Fibroblast of lung (primary cell): ENCODE results near the gene ACCS. TPM values are rescaled to one million over a fixed set of nuclear protein-coding genes. Genes with fewer than 3 reads are reported as not detected.

Source experiments
- DNase-seq, 2 donors: peaks; one replicate each; pipeline versions ENCODE4 v3.0.0 to v3.0.0-alpha.2; 2010; ENCODE audit warnings: low read depth in 2 of 2
- H2AFZ ChIP-seq: 2 replicates; pipeline ENCODE4 v1.5.1; 2012; ENCODE audit warnings: low read length, control low read depth, inconsistent platforms
- H3K27ac ChIP-seq: 2 replicates; pipeline ENCODE4 v1.5.1; 2011; ENCODE audit warnings: low read length, control low read depth; ENCODE audit not compliant: insufficient read depth
- H3K27me3 ChIP-seq: 2 replicates; pipeline ENCODE4 v1.5.1; 2011; ENCODE audit warnings: mild to moderate bottlenecking, low read length; ENCODE audit not compliant: control insufficient read depth, insufficient read depth
- H3K36me3 ChIP-seq: 2 replicates; pipeline ENCODE4 v1.5.1; 2011; ENCODE audit warnings: low read length; ENCODE audit not compliant: control insufficient read depth, insufficient read depth
- H3K4me1 ChIP-seq: 2 replicates; pipeline ENCODE4 v1.5.1; 2011; ENCODE audit warnings: low read length; ENCODE audit not compliant: control insufficient read depth, insufficient read depth; ENCODE audit errors: extremely low read depth
- H3K4me2 ChIP-seq: 2 replicates; pipeline ENCODE4 v1.5.1; 2011; ENCODE audit warnings: low read length, control low read depth; ENCODE audit not compliant: insufficient read depth; ENCODE audit errors: extremely low read depth
- H3K4me3 ChIP-seq, 4 experiments: fragments of 200-600 bp in 1 of 4; sonication (generic) in 1 of 4; replicated peaks in 1 of 4; 2 replicates each; pipeline ENCODE4 v1.5.1; 2011 to 2016; ENCODE audit warnings: low read length in 4 of 4, low read depth in 3 of 4, mild to moderate bottlenecking in 3 of 4, control low read depth in 2 of 4, inconsistent platforms in 1 of 4, mixed read lengths in 1 of 4; ENCODE audit not compliant: insufficient read depth in 1 of 4; ENCODE audit errors: control extremely low read depth in 1 of 4
- H3K79me2 ChIP-seq: 2 replicates; pipeline ENCODE4 v1.5.1; 2012; ENCODE audit warnings: mild to moderate bottlenecking, low read length, inconsistent platforms; ENCODE audit not compliant: control insufficient read depth, insufficient read depth
- H3K9ac ChIP-seq: 2 replicates; pipeline ENCODE4 v1.5.1; 2011; ENCODE audit warnings: mild to moderate bottlenecking, low read length, control low read depth; ENCODE audit not compliant: insufficient read depth
- H3K9me3 ChIP-seq: 2 replicates; pipeline ENCODE4 v1.5.1; 2012; ENCODE audit warnings: low read depth, low read length; ENCODE audit not compliant: control insufficient read depth, insufficient read depth
- H4K20me1 ChIP-seq: 2 replicates; pipeline ENCODE4 v1.5.1; 2011; ENCODE audit warnings: low read length; ENCODE audit not compliant: control insufficient read depth, insufficient read depth; ENCODE audit errors: extremely low read depth
- CTCF ChIP-seq, 2 donors: IDR thresholded peaks in 1 of 2; conservative IDR thresholded peaks in 1 of 2; 1 replicate in 1 of 2; 2 replicates in 1 of 2; pipeline ENCODE4 v1.5.1; 2011 to 2012; ENCODE audit warnings: low read length in 2 of 2, control low read depth in 1 of 2, inconsistent platforms in 1 of 2, low read depth in 1 of 2, mild to moderate bottlenecking in 1 of 2
- EZH2 ChIP-seq: IDR thresholded peaks from 2 replicates; pipeline ENCODE4 v1.5.1; 2012; ENCODE audit warnings: low read length, control low read depth, mild to moderate bottlenecking; ENCODE audit errors: missing control alignments
- polyA plus RNA-seq, 2 donors: library from polyadenylated mRNA; depleted of rRNA in 1 of 2; stranded (reverse) in 1 of 2; unstranded in 1 of 2; fragments of >200 nt; gene quantifications; 2 replicates each; pipeline ENCODE4 v1.2.1, GENCODE V29; 2011 to 2012; ENCODE audit warnings: missing spikeins in 1 of 2
- total RNA-seq: library from RNA; depleted of rRNA; stranded (reverse); fragments of >200 nt; gene quantifications from 2 replicates; pipeline ENCODE4 v1.2.1, GENCODE V29; 2014

Gene ACCS
- total and polyA plus RNA-seq, 2 donors (not counting 1 experiment from before 2014, with no cell fraction given): 13.7 to 14.2 TPM

- Histone ChIP-seq H3K4me1 (no peaks in the 10 kb centered on the region), H3K4me2 (no peak overlapping the region), H4K20me1 (no peaks in the 10 kb centered on the region), H3K36me3 (no peaks in the 10 kb centered on the region), H3K9ac (no peak overlapping the region), H3K27me3 (peaks cover 13% of the 10 kb centered on the region), H3K4me3 (no peak overlapping the region), H3K27ac (no peak overlapping the region), H3K79me2 (no peaks in the 10 kb centered on the region), H2AFZ (no peak overlapping the region), H3K9me3 (no peaks in the 10 kb centered on the region)
- DNase-seq: no peak
- TF ChIP-seq CTCF (conservative IDR thresholded peaks at IDR 0.05 in 1 of 2, IDR thresholded peaks at IDR 0.05 in 1 of 2; ENCODE audit: low read depth in 1 of 2, low read length in 2 of 2): no peak
- no peak for TF ChIP-seq EZH2
These were observed 7.8 kb upstream of the ACCS start for GRCh38 chr11:44058275-44058674.

- no peak for DNase-seq
- Histone ChIP-seq H3K4me1 (no peaks in the 10 kb centered on the region), H3K9me3 (no peaks in the 10 kb centered on the region), H3K4me2 (peak overlapping the region; percentile 82), H3K9ac (no peak overlapping the region), H2AFZ (no peak overlapping the region), H3K79me2 (no peaks in the 10 kb centered on the region), H3K27me3 (no peaks in the 10 kb centered on the region), H3K4me3 (peak overlapping the region in 2 of 4 experiments; percentile 78 to 84), H3K27ac (peak overlapping the region; percentile 71), H4K20me1 (no peaks in the 10 kb centered on the region), H3K36me3 (no peaks in the 10 kb centered on the region)
- TF ChIP-seq CTCF (conservative IDR thresholded peaks at IDR 0.05 in 1 of 2, IDR thresholded peaks at IDR 0.05 in 1 of 2; ENCODE audit: low read depth in 1 of 2, low read length in 2 of 2) (no peak), EZH2 (no peak)
These were observed 859 bp upstream of the ACCS start for GRCh38 chr11:44065161-44065661.

GRCh38 chr11:44066732-44067141 is 667 bp downstream of the ACCS start:
- Histone ChIP-seq H3K36me3 (no peaks in the 10 kb centered on the region), H3K27me3 (no peaks in the 10 kb centered on the region), H3K9me3 (no peaks in the 10 kb centered on the region), H2AFZ (peak overlapping the region; percentile 93), H3K4me3 (peak overlapping the region; percentile 60 to 84 (median 74)), H3K4me2 (peak overlapping the region; percentile 80), H4K20me1 (no peaks in the 10 kb centered on the region), H3K27ac (peak overlapping the region; percentile 71), H3K79me2 (no peaks in the 10 kb centered on the region), H3K4me1 (no peaks in the 10 kb centered on the region), H3K9ac (peak overlapping the region; percentile 77)
- no peak for TF ChIP-seq EZH2
- TF ChIP-seq CTCF (conservative IDR thresholded peaks at IDR 0.05 in 1 of 2, IDR thresholded peaks at IDR 0.05 in 1 of 2; ENCODE audit: low read depth in 1 of 2, low read length in 2 of 2): no peak
- DNase-seq: peak; percentile 72 to 83
